Testis (tissue), 2 donors: ENCODE measurements around the gene IYD.

Source experiments
- CTCF ChIP-seq, 3 experiments: fragments of 450-650 bp in 2 of 3; fragments of 200-600 bp in 1 of 3; sonication (generic) in 1 of 3; IDR thresholded peaks; one replicate each; pipeline ENCODE4 v1.5.1; 2016 to 2019; ENCODE audit warnings: antibody characterized with exemption in 3 of 3, mild to moderate bottlenecking in 2 of 3, moderate library complexity in 1 of 3
- POLR2A ChIP-seq: fragments of 450-650 bp; IDR thresholded peaks from one replicate; pipeline ENCODE4 v1.6.1; 2017; ENCODE audit warnings: antibody characterized with exemption, mild to moderate bottlenecking, moderate library complexity

- TF ChIP-seq CTCF (IDR thresholded peaks at IDR 0.05) (no peak), POLR2A (no peak)
These were observed 3.2 kb downstream of the IYD start for GRCh38 chr6:150372051-150372450.
